GM21717 (cell line): ENCODE measurements around the gene TMEM97.

Source experiments
- ATAC-seq: cut with Tn5 transposase; IDR thresholded peaks from one replicate; pipeline ENCODE4 v1.9.1; 2021; ENCODE audit warnings: mild to moderate bottlenecking, moderate library complexity; ENCODE audit not compliant: unreplicated experiment

Gene TMEM97

DNA sequence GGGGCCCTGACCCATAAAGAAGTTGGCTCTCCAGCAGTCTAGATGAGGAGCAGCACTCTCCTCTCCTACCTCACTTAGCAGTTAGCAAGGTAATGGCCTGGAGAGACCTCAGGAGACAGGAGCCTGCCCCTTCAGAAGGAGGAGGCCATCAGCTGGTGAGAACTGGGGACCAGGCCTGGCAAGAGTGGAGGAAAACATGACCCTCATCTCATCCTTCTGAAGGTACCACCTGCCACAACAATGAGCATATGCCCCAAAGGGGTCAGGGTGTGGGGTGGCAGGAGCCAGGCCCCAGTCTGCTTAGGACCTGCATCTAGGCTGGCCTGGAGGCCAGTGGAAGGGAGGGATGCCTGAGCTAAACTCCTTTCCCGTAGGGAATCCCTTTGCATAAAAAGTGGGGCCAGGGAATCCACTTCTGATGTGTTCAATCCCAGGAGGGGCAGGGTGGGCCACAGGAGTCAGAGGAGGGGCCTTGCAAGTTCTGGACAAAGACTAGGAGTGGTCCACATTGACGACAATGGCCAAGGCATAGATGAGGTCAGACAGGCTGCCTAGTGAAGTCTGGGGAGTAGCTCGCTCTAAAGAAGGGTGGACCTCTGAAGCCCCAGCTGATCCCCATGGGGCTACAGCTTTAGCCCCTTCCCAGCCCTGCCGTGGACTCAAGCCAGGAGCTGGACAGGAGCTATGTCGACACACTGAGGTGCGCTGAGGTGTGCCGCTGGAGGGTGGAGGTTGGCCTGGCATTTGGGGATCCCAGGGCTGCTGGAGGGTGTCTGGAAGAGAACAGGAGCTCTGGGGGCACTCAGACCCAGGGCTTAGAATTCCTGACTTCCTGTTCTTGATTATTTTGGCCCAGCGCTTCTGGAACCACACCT lies 45.0 kb downstream of the TMEM97 start:
- ATAC-seq, result no peak

DNA sequence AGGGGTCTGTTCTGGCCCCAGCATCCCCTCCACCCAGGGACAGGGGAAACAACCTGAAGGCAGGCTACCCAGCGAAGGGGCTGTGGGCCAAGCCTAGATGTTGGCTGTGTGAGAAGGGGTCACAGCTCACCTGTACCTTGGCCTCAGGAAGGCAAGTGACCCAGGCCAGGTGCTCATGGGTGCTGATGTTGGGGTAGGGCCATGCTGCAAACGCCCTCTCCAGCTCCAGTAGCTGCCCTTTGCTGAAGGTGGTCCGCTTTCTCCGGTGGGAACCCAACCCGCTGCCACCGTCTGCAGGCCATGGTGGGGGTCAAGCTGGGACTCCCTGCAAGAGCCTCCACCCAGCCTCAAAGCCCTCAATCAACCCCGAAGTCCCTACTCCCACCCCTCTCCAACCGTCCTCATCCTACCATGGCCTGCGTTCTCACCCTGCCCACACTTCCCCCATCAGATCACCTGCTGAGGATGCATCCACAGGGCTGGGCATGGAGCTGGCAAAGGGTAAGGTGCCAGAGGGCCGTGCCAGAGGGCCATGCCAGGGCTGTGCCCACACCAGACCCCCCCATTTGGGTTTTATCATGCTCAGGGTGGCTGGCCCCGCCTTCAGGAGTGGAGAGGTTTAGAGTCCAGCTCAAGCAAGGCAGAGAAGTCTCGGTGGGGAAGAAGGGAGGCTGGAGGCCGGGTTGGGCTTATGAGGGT lies 45.8 kb downstream of the TMEM97 start, which contains the start of gene SEBOX:
TSS of gene SEBOX (minus strand) at position 535 of the 699 bp plus-strand sequence. CDS start at position 487, 48 bp downstream.
- no peak for ATAC-seq

DNA sequence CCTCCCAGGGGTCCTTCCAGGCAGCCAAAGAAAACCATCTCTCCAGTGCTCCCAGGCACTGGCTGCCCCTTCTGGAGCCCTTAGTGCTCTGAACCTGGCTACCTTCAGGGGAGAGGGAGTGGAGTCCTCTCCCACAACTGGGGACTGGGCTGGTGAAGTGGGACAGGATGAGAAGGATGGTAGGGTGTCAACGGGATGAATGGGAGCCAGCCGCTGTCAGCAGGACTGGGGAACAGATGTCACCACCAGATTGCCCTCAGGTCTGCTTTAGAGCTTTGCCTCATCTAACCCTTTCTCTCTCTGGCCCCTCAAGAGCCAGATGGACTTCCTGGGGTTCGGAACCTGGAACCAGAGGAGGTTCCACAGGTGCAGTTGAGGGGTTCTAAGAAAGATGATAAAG lies 46.5 kb downstream of the TMEM97 start:
- ATAC-seq, result no peak

DNA sequence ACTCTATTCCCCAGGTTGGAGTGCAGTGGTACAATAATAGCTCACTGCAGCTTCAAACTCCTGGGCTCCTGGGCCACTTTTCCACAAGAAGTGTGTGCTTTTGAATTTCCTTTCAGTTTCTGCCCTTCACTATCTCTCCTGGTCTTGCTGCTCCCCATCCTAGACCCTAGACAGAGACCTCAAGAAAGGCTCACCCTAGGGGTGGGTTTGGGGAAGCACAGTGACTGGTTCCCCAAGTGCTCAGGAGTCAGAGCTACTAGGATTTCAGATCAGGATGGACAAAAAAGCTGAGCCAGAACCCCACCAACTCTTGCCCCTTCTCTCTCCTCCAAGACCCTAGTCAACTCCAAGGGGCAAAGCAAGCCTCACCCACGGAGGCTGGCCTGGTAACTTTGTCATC lies 47.6 kb downstream of the TMEM97 start:
- no peak for ATAC-seq

DNA sequence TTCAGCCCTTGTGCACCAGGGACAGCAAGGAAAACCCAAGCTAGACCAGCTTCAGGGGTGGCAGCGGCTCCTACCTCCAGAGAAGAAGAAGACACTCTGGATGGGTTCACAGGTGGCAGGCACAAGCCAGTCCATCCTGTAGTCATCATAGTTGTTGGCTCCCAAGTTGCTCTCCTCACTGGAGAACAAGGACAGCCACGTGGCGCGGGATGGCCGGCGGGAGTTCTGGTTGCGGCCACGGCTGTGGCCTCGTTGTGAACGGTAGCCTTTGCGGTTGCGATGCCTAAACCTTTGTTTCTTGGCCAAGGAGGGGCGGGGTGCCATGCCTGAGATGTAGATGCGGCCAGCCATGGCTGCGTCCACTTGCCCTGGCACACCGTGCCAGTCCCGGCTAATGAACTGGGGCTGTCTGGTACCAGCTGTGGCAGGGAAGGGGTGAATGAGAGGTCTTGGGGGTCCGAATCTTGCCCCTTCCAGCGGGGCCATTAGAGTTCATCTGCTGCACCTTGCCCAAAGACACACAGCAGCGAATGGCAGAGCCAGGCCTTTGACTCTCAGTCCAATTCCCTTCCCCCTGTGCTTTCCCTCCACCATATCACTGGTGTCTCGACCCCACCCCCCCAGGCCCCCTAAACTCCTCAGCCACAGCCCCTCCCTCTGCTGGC lies 48.8 kb downstream of the TMEM97 start:
- no peak for ATAC-seq

DNA sequence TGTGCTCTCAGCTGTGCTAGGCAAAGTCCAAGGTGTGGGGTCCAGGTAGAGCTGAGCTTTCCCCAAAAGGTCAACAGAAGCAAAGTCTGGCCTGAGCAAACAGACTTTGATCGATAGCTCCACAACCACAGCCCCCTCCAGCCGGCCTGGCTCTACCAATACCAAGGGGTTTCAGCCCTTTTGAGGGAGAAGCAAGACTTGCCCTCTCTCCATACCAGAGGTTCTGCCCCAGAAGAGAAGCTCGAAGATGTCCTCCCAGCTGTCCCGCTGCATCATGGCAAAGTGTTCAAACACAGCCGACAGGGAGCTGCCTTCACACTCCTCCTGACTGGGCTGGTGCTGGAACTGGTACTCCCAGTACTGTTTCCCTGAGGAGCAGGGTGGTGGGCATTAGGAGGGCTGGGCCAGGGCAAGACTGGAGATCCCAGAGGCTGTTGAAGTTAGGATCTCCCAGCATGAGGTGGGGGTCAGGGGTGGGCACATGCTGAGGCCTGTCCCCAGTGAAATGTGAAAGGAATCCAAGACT lies 49.4 kb downstream of the TMEM97 start:
- ATAC-seq, result no peak

GRCh38 chr17:28368915-28369683 lies 50.1 kb downstream of the TMEM97 start:
- ATAC-seq, result no peak

GRCh38 chr17:28369684-28370034 lies 50.7 kb downstream of the TMEM97 start:
- ATAC-seq, result no peak

DNA sequence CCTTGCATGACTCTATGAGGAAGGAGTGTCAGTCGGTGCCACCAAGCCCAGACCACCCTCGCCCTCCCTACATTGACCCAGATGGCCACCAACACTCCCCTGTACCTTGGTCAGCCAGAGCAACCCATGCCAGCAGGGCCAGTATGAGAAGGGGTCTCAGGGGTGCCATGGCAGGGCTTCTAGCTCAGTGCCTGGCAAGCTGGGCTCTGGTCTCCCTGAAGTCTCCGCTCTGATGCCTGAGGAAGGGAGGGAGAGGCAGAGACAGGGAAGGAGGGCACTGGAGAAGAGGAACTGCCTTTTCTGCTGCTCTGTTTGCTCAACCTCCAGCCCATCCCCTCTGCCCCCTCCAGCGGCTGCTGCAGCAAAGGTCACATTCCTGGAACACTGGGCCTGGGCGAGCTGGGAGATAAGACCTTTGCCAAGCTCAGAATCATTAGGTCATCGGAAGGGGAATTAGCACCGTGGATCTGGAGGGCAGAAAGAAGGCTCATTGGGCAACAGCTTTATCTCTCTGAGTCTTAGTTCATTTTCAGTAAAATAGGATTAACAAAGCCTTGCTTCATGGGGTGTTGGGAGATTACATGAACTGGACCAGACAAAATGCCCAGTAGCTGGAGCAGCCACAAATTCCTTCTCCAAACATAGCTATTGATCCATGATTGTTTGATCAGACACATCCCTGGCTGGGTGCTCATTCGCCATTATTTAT lies 51.2 kb downstream of the TMEM97 start, which contains the start of gene VTN:
TSS of gene VTN (minus strand) at position 273 of the 709 bp plus-strand sequence. CDS start at position 169, 104 bp downstream.
- ATAC-seq, result no peak

GRCh38 chr17:28370744-28371103 lies 51.7 kb downstream of the TMEM97 start:
- no peak for ATAC-seq

GRCh38 chr17:28371245-28372202 lies 52.5 kb downstream of the TMEM97 start, which contains the start of gene SARM1:
Gene SARM1 (plus strand): TSS chr17:28371694. CDS start chr17:28372033, 339 bp downstream.
- peak; percentile 68 for ATAC-seq

GRCh38 chr17:28372203-28372944 lies 53.4 kb downstream of the TMEM97 start:
- ATAC-seq, result peak; percentile 12

GRCh38 chr17:28372945-28373274 lies 53.9 kb downstream of the TMEM97 start:
- no peak for ATAC-seq
